Ovary (tissue), 9 donors: ENCODE data around the gene SBNO2. TPM values are rescaled to one million over a fixed set of nuclear protein-coding genes. Genes with fewer than 3 reads are reported as not detected.

Source experiments
- DNase-seq, 5 donors: peaks; one replicate each; pipeline ENCODE4 v3.0.0-alpha.2; 2019 to 2020
- H3K27ac ChIP-seq, 2 donors: fragments of 200-600 bp; one replicate each; pipeline versions ENCODE4 v1.5.1 to v1.8.0; 2019 to 2022
- H3K27me3 ChIP-seq: fragments of 200-600 bp; one replicate; pipeline ENCODE4 v1.8.0; 2022
- H3K36me3 ChIP-seq: fragments of 200-600 bp; sonication (generic); one replicate; pipeline ENCODE4 v1.5.1; 2019
- H3K4me1 ChIP-seq: one replicate; pipeline ENCODE4 v1.8.1; 2013; ENCODE audit warnings: mild to moderate bottlenecking, moderate library complexity; ENCODE audit not compliant: insufficient read depth
- H3K4me3 ChIP-seq: fragments of 200-600 bp; sonication (generic); one replicate; pipeline ENCODE4 v1.5.1; 2017
- H3K9me3 ChIP-seq, 2 donors: fragments of 200-600 bp in 1 of 2; sonication (generic) in 1 of 2; one replicate each; pipeline versions ENCODE4 v1.5.1 to v1.8.1; 2013 to 2019; ENCODE audit warnings: mild to moderate bottlenecking in 1 of 2, moderate library complexity in 1 of 2
- EP300 ChIP-seq: sonication (generic); formaldehyde crosslinking; IDR thresholded peaks from one replicate; pipeline ENCODE4 v1.6.1; 2017; ENCODE audit warnings: antibody characterized with exemption
- POLR2A ChIP-seq: fragments of 450-650 bp; IDR thresholded peaks from one replicate; pipeline ENCODE4 v1.6.1; 2017; ENCODE audit warnings: antibody characterized with exemption, mild to moderate bottlenecking, moderate library complexity
- WGBS, 3 donors: extraction: QIAGEN DNeasy Blood & Tissue Kit in 1 of 3; methylation state at CpG; one replicate each; pipeline versions ENCODE4 v1.1.5 to v1.1.7; 2013 to 2017; 5-methylcytosine and 5-hydroxymethylcytosine counted together
- intact Hi-C, 4 donors: fragments of 100-400 bp; cut with DNase I; formaldehyde crosslinking; loops; one replicate each; pipeline versions ENCODE4 v1.11.0 to v1.15.1; 2022 to 2023
- polyA plus RNA-seq, 2 donors: library from polyadenylated mRNA; stranded (reverse); fragments of 200-250 nt in 1 of 2; fragments of 350-450 nt in 1 of 2; fragmentation: Illumina TruSeq in 1 of 2; extraction: RNeasy Lipid Tissue Mini Kit (QIAGEN cat#74804) in 1 of 2; gene quantifications; one replicate each; pipeline ENCODE4 v1.2.3, GENCODE V29; 2013 to 2014
- total RNA-seq, 7 donors: library from RNA; depleted of rRNA in 2 of 7; stranded (reverse); fragments of >200 nt in 2 of 7; fragmentation: NEBNext Ultra II Directional in 3 of 7; extraction: Animal tissue kit (Norgen Biotek cat#: 25700) in 3 of 7; gene quantifications; one replicate each; pipeline versions ENCODE4 v1.1.0 to v1.2.4, GENCODE V29; 2016 to 2023
- TF ChIP-seq, protein P1 (sequence below), 3 donors: fragments of 450-650 bp in 2 of 3; fragments of 200-600 bp in 1 of 3; IDR thresholded peaks; one replicate each; pipeline versions ENCODE4 v1.5.1 to v1.8.0; 2016 to 2022; ENCODE audit warnings: antibody characterized with exemption in 3 of 3, mild to moderate bottlenecking in 1 of 3
- donor health status: DM: no; HTN: no; CAD: no; lungs with moderate emphysema.
- donor health status: DM: no; HTN: no; CAD: no.
- donor health status: Bipolar disorder and iron deficiency.
- donor health status: DM: yes; HTN: yes; CAD: no.
- donor health status: DM: no; HTN: no; CAD: no.
- donor health status: DM: yes; HTN: yes; CAD: no.

The SBNO2 gene
- total and polyA plus RNA-seq, 9 donors, result 6.1 to 92.6 (median 60.9) TPM

DNA sequence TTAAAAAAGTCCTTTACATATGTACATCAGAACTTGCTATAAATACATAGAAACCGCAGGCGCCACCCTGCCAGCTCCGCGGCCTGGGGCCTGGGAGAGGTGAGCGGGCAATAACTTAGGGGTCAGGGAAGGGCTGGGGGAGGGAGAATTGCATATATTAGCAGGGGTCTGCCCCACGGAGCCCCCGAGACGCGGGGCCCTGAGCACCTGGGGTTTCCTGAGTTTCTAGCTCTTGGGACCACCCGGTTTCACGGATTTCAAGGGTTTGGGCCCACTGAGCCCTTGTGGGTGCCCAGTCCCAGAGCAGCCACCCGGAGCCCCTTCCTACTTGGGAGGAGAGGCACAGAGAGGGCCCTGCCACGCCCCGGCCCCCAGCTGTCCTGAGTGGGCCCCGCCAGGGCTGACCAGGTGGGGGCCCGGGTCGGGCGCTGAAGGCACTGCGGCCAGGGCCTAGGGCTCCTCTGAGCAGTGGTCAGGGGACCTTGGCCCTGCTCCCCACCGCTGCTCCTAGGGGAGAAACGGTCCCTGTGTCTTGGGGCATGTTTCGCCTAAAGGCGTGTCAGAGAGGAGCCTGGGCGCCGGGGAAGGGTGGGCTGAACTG, 66.3 kb downstream of the SBNO2 start:
- no peak overlapping the region for H3K4me3 ChIP-seq
- no peaks in the 10 kb centered on the region for H3K36me3 ChIP-seq
- peaks cover 18% of the 10 kb centered on the region for H3K4me1 ChIP-seq
- TF ChIP-seq POLR2A (no peak), EP300 (no peak)
- TF ChIP-seq, protein P1, sequence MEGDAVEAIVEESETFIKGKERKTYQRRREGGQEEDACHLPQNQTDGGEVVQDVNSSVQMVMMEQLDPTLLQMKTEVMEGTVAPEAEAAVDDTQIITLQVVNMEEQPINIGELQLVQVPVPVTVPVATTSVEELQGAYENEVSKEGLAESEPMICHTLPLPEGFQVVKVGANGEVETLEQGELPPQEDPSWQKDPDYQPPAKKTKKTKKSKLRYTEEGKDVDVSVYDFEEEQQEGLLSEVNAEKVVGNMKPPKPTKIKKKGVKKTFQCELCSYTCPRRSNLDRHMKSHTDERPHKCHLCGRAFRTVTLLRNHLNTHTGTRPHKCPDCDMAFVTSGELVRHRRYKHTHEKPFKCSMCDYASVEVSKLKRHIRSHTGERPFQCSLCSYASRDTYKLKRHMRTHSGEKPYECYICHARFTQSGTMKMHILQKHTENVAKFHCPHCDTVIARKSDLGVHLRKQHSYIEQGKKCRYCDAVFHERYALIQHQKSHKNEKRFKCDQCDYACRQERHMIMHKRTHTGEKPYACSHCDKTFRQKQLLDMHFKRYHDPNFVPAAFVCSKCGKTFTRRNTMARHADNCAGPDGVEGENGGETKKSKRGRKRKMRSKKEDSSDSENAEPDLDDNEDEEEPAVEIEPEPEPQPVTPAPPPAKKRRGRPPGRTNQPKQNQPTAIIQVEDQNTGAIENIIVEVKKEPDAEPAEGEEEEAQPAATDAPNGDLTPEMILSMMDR (IDR thresholded peaks at IDR 0.05), result no peak
- no peak overlapping the region for H3K27ac ChIP-seq
- no peak for DNase-seq
- H3K27me3 ChIP-seq, result no peaks in the 10 kb centered on the region
- 89 to 91% (median 90%) methylated on average over 19 to 25 of the region's 25 CpGs for WGBS, 3 donors
- H3K9me3 ChIP-seq, result no peaks in the 10 kb centered on the region
- intact Hi-C loops, result loop anchor here in 1 of 4 donors (10.0 kb wide), 1 partner anchor 183 kb away; the partner anchor contains the start of gene ARID3A

DNA sequence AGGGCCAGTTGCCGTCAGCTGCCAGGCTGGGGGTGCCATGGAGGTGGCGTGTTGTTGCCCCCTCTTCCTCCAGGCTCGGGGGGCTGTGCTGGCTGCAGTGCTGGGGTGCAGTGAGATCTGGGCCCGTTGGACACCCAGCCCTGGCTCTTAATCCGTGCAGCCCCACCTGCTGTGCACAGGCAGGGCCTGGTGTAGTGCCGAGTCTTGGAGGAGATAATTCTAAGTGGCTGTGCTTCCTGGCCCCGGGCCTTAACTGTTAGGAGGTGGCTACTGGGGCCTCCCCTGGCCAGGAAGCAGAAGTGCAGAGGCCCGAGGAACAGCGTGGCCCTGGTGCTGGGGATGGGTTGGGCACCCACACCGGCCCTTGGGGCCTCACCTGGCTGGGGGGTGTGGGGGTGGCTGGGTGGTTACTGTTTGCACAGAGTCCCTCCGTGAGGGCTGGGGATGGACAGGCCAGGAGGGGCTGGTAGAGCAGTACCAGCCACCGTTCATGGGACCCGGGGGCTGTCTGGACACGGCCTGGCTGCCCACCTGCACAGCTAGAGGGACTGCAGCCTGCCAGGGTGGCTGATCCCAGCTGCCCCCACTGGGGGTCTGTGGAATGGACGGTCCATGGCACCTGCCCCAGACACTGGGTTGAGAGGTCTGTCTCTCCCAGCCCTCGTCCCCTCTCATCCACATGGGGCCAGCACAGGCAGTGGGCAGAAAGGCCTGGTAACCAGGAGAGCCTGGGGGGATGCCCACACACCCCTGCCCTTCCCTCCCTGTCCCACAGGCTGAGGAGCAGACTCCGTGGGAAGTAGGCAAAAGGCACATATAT, 67.0 kb downstream of the SBNO2 start:
- Histone ChIP-seq H3K27me3 (no peaks in the 10 kb centered on the region), H3K4me1 (peaks cover 24% of the 10 kb centered on the region), H3K36me3 (no peaks in the 10 kb centered on the region), H3K9me3 (no peaks in the 10 kb centered on the region), H3K4me3 (no peak overlapping the region), H3K27ac (no peak overlapping the region)
- DNase-seq, result peak in 2 of 5 donors; percentile 38 to 42
- TF ChIP-seq, protein P1 (IDR thresholded peaks at IDR 0.05), result no peak
- no peak for TF ChIP-seq POLR2A
- TF ChIP-seq EP300, result no peak
- intact Hi-C loops, result loop anchor here in 1 of 4 donors (10.0 kb wide), 1 partner anchor 182 kb away; the partner anchor contains the start of gene ARID3A
- whole genome bisulfite sequencing, 3 donors, result 60 to 68% (median 62%) methylated on average over 16 to 17 of the region's 17 CpGs

DNA sequence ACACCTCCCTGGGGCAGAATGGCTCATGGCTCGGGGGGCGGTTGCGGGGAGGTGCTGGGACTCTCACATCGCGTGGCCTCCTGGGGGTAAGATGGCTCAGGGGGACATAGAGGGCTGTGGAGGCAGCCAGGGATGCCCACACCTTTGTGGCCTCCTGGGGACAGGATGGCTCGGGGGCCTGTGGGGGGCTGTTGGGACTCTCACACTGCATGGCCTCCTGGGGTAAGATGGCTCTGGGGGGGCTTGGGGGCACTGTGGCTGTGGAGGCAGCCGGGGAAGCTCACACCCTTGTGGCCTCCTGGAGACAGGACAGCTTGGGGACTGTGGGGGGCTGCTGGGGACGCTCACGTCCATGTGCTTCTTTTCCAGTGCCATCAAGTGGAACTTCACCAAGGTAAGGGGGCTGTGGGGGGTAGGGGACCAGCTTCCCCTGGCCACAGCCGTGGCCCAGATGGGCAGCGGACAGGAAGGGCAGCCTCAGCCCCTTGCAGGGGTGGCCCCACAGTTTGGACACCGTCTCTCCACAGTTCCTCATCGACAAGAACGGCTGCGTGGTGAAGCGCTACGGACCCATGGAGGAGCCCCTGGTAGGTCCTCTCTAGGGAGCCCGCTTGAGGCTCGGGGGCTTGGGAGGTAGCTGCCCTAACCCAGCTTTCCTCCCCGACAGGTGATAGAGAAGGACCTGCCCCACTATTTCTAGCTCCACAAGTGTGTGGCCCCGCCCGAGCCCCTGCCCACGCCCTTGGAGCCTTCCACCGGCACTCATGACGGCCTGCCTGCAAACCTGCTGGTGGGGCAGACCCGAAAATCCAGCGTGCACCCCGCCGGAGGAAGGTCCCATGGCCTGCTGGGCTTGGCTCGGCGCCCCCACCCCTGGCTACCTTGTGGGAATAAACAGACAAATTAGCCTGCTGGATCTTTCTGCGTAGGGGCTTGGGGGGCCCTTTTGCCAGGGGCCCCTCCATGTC, 67.9 kb downstream of the SBNO2 start:
- Histone ChIP-seq H3K4me3 (no peak overlapping the region), H3K27me3 (no peaks in the 10 kb centered on the region), H3K36me3 (no peaks in the 10 kb centered on the region), H3K4me1 (peaks cover 25% of the 10 kb centered on the region), H3K9me3 (no peaks in the 10 kb centered on the region), H3K27ac (no peak overlapping the region)
- TF ChIP-seq POLR2A, result no peak
- TF ChIP-seq, protein P1 (IDR thresholded peaks at IDR 0.05), result no peak
- no peak for TF ChIP-seq EP300
- WGBS, 3 donors, result 85 to 87% (median 86%) methylated on average over 30 to 32 of the region's 32 CpGs
- intact Hi-C loops, result loop anchor here in 1 of 4 donors (10.0 kb wide), 1 partner anchor 181 kb away; the partner anchor contains the start of gene ARID3A
- peak in 3 of 5 donors; percentile 47 to 58 (median 52) for DNase-seq
